ENCODE measurements around the gene PATL2.

- no peak for TF ChIP-seq EZH2phosphoT487 (IDR thresholded peaks at IDR 0.05; ENCODE audit: low read depth, severe bottlenecking, unreplicated experiment)
- TF ChIP-seq CTCF (IDR thresholded peaks at IDR 0.05; ENCODE audit: poor library complexity) = no peak
These were observed 91.0 kb downstream of the PATL2 start for GRCh38 chr15:44620081-44620480.

Measured in hepatocyte (in vitro differentiated cells).